Smooth muscle cell (in vitro differentiated cells): ENCODE measurements around the gene CDH13. TPM values are rescaled to one million over a fixed set of nuclear protein-coding genes. Genes with fewer than 3 reads are reported as not detected.

ENCODE experiments used
- DNase-seq: peaks from one replicate; lab custom pipeline; 2025; ENCODE audit not compliant: unreplicated experiment; lab: John Stamatoyannopoulos, UW
- H2AFZ ChIP-seq: fragments of 200-600 bp; sonication (generic); 2 replicates; pipeline ENCODE4 v1.6.0; 2016; ENCODE audit warnings: antibody characterized with exemption, low read depth, mild to moderate bottlenecking
- H3F3A ChIP-seq: fragments of 200-600 bp; sonication (generic); 2 replicates; pipeline ENCODE4 v1.6.0; 2017; ENCODE audit warnings: antibody characterized with exemption, low read depth
- H3K27ac ChIP-seq: fragments of 200-600 bp; sonication (generic); 2 replicates; pipeline ENCODE4 v1.5.1; 2016; ENCODE audit warnings: low read depth, mild to moderate bottlenecking
- H3K27me3 ChIP-seq: fragments of 200-600 bp; sonication (generic); 2 replicates; pipeline ENCODE4 v1.6.1; 2016; ENCODE audit warnings: low read depth, mild to moderate bottlenecking
- H3K36me3 ChIP-seq: fragments of 200-600 bp; sonication (generic); 2 replicates; pipeline ENCODE4 v1.5.1; 2016; ENCODE audit warnings: low read depth
- H3K4me1 ChIP-seq: fragments of 200-600 bp; sonication (generic); 2 replicates; pipeline ENCODE4 v1.5.1; 2016; ENCODE audit warnings: low read depth
- H3K4me2 ChIP-seq: fragments of 200-600 bp; sonication (generic); 2 replicates; pipeline ENCODE4 v1.6.0; 2016; ENCODE audit warnings: mild to moderate bottlenecking
- H3K4me3 ChIP-seq: fragments of 200-600 bp; sonication (generic); 2 replicates; pipeline ENCODE4 v1.5.1; 2016; ENCODE audit warnings: mild to moderate bottlenecking
- H3K79me2 ChIP-seq: fragments of 200-600 bp; sonication (generic); 2 replicates; pipeline ENCODE4 v1.6.0; 2016; ENCODE audit warnings: low read depth, mild to moderate bottlenecking
- H3K9ac ChIP-seq: fragments of 200-600 bp; sonication (generic); 2 replicates; pipeline ENCODE4 v1.6.0; 2016; ENCODE audit warnings: low read depth
- H3K9me3 ChIP-seq: fragments of 200-600 bp; sonication (generic); replicated peaks from 2 replicates; pipeline ENCODE4 v1.5.1; 2016; ENCODE audit warnings: low read depth
- H4K20me1 ChIP-seq: fragments of 200-600 bp; sonication (generic); 2 replicates; pipeline ENCODE4 v1.6.0; 2016; ENCODE audit warnings: low read depth
- WGBS: methylation state at CpG from one replicate; pipeline ENCODE4 v1.1.7; 2016; ENCODE audit warnings: low lambda C conversion rate; 5-methylcytosine and 5-hydroxymethylcytosine counted together
- polyA plus RNA-seq: library from polyadenylated mRNA; unstranded; fragments of >200 nt; fragmentation: Nextera tagmentation; extraction: Ambion mirVana; gene quantifications from 2 replicates; pipeline ENCODE4 v1.2.1, GENCODE V29; 2016
- total RNA-seq: library from RNA; depleted of rRNA; stranded (reverse); fragments of >200 nt; gene quantifications from 2 replicates; pipeline ENCODE4 v1.2.3, GENCODE V29; 2014
- TF ChIP-seq, protein P1 (sequence below): fragments of 200-600 bp; sonication (generic); IDR thresholded peaks from 2 replicates; pipeline ENCODE4 v1.5.1; 2017; ENCODE audit warnings: borderline replicate concordance, mild to moderate bottlenecking, antibody characterized with exemption; ENCODE audit not compliant: insufficient read depth, poor library complexity, severe bottlenecking

CDH13 gene
- total and polyA plus RNA-seq, 2 experiments from 2014 or later: 12.1 to 32.2 TPM

DNA sequence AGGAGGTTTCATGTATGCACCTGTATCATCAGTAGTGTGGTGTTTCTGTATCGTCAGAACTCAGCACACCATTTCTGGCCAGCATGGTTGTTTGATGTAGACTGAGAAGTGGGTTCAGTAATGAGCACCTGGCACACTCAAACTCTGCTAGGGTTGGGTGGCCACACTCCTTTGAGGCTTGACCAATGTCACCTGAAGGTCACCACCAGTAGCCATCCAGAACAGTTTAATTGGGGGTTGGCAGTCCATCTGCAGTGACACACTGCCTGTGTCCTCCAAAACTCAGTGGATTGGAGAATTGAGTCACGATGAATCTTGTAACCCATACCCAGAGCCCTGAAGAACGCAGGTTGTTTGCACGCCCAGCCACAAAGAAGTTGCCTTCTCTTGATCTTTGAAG lies 1094.2 kb downstream of the CDH13 start:
- Histone ChIP-seq H3F3A (no peaks in the 10 kb centered on the region), H3K9me3 (no peaks in the 10 kb centered on the region), H3K4me3 (no peak overlapping the region), H3K4me2 (no peak overlapping the region), H2AFZ (no peak overlapping the region), H3K27me3 (no peaks in the 10 kb centered on the region), H3K79me2 (no peaks in the 10 kb centered on the region), H3K27ac (no peak overlapping the region), H3K36me3 (no peaks in the 10 kb centered on the region), H3K9ac (no peak overlapping the region), H3K4me1 (no peaks in the 10 kb centered on the region), H4K20me1 (no peaks in the 10 kb centered on the region)
- TF ChIP-seq, protein P1, sequence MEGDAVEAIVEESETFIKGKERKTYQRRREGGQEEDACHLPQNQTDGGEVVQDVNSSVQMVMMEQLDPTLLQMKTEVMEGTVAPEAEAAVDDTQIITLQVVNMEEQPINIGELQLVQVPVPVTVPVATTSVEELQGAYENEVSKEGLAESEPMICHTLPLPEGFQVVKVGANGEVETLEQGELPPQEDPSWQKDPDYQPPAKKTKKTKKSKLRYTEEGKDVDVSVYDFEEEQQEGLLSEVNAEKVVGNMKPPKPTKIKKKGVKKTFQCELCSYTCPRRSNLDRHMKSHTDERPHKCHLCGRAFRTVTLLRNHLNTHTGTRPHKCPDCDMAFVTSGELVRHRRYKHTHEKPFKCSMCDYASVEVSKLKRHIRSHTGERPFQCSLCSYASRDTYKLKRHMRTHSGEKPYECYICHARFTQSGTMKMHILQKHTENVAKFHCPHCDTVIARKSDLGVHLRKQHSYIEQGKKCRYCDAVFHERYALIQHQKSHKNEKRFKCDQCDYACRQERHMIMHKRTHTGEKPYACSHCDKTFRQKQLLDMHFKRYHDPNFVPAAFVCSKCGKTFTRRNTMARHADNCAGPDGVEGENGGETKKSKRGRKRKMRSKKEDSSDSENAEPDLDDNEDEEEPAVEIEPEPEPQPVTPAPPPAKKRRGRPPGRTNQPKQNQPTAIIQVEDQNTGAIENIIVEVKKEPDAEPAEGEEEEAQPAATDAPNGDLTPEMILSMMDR: no peak
- WGBS: 68% methylated on average over 4 of the region's 4 CpGs
- no peak for DNase-seq

DNA sequence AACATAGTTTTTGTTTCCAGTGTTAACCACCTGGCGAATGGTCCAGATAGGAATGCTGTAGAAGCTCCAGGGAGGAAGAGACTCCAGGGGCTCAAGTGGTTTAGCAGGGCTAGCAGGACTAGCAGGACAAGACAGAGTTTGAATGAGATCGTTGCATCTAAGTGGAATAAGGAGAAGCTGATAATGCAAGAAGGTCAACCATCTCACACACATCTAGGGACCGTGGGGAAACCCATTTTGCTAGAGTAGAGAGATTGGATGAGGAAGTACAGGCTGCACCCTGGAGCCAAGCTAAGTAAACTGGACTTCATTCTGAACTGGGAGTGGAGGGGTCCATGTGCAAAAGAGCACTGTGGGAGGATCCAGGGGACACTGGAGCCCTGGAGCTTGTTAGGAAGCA lies 1094.9 kb downstream of the CDH13 start:
- TF ChIP-seq, protein P1: no peak
- no peaks in the 10 kb centered on the region for H3K9me3 ChIP-seq
- no peaks in the 10 kb centered on the region for H3K79me2 ChIP-seq
- WGBS: 76% methylated on average over 3 of the region's 3 CpGs
- H3K36me3 ChIP-seq: no peaks in the 10 kb centered on the region
- no peak overlapping the region for H3K4me3 ChIP-seq
- no peaks in the 10 kb centered on the region for H3K4me1 ChIP-seq
- no peaks in the 10 kb centered on the region for H4K20me1 ChIP-seq
- H3K9ac ChIP-seq: no peak overlapping the region
- H3F3A ChIP-seq: no peaks in the 10 kb centered on the region
- DNase-seq: no peak
- no peak overlapping the region for H3K4me2 ChIP-seq
- no peak overlapping the region for H3K27ac ChIP-seq
- H3K27me3 ChIP-seq: no peaks in the 10 kb centered on the region
- no peak overlapping the region for H2AFZ ChIP-seq

GRCh38 chr16:83722456-83723183 lies 1095.9 kb downstream of the CDH13 start:
- Histone ChIP-seq H3K9ac (no peak overlapping the region), H3K9me3 (no peaks in the 10 kb centered on the region), H3F3A (no peaks in the 10 kb centered on the region), H4K20me1 (no peaks in the 10 kb centered on the region), H3K36me3 (no peaks in the 10 kb centered on the region), H3K4me1 (no peaks in the 10 kb centered on the region), H3K4me2 (no peak overlapping the region), H3K27me3 (no peaks in the 10 kb centered on the region), H3K27ac (no peak overlapping the region), H2AFZ (no peak overlapping the region), H3K79me2 (no peaks in the 10 kb centered on the region), H3K4me3 (no peak overlapping the region)
- TF ChIP-seq, protein P1: no peak
- no peak for DNase-seq
- 81% methylated on average over 6 of the region's 6 CpGs for WGBS

DNA sequence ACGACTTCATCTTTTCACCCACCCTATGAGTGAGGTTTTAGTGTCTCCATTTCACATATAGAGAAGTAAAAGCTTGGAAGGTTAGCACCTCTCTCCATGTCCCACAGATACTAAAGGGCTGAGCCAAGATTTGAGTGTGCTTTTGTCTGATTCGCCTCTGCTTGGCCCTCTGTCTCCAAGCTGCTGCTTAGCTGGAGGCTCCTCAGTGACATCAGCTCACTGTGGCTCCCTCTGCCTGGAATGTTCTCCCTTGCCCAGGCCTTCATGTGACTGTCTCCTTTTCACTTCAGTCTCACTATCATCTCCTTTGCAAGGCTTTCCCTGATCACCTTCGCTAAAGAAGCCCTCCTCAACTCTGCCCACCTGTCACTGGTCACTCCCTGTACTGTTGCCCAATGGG lies 1096.5 kb downstream of the CDH13 start:
- no peak overlapping the region for H2AFZ ChIP-seq
- WGBS: 87% methylated on average over 3 of the region's 3 CpGs
- no peaks in the 10 kb centered on the region for H3K79me2 ChIP-seq
- no peaks in the 10 kb centered on the region for H3K4me1 ChIP-seq
- DNase-seq: no peak
- H3K27me3 ChIP-seq: no peaks in the 10 kb centered on the region
- no peak overlapping the region for H3K4me2 ChIP-seq
- no peaks in the 10 kb centered on the region for H3K9me3 ChIP-seq
- H3K27ac ChIP-seq: no peak overlapping the region
- no peak overlapping the region for H3K4me3 ChIP-seq
- H3F3A ChIP-seq: no peaks in the 10 kb centered on the region
- TF ChIP-seq, protein P1: no peak
- no peaks in the 10 kb centered on the region for H3K36me3 ChIP-seq
- no peak overlapping the region for H3K9ac ChIP-seq
- no peaks in the 10 kb centered on the region for H4K20me1 ChIP-seq
